VCaP (cell line): ENCODE results near the gene TAS2R10.

ENCODE experiments used
- H3K27ac ChIP-seq: fragments of 450-650 bp; 2 replicates; pipeline ENCODE4 v1.5.1; 2017
- CTCF ChIP-seq: fragments of 450-650 bp; conservative IDR thresholded peaks from 2 replicates; pipeline ENCODE4 v1.5.1; 2017; ENCODE audit warnings: mild to moderate bottlenecking, moderate library complexity

TAS2R10 gene

GRCh38 chr12:10851243-10851858 is 25.2 kb upstream of the TAS2R10 start:
- TF ChIP-seq CTCF: no peak
- no peak overlapping the region for H3K27ac ChIP-seq

GRCh38 chr12:10849425-10849878 is 23.3 kb upstream of the TAS2R10 start, which contains the start of gene PRR4:
TSS of gene PRR4 (minus strand) at chr12:10849475. CDS start at chr12:10849437, 38 bp downstream.
- TF ChIP-seq CTCF: no peak
- no peak within 1 kb of the TSS for H3K27ac ChIP-seq

- no peak overlapping the region for H3K27ac ChIP-seq
- TF ChIP-seq CTCF: no peak
These were observed 21.6 kb upstream of the TAS2R10 start for GRCh38 chr12:10847744-10848143.

- no peak for TF ChIP-seq CTCF
- no peak overlapping the region for H3K27ac ChIP-seq
These were observed 16.7 kb upstream of the TAS2R10 start for GRCh38 chr12:10842862-10843261.

GRCh38 chr12:10838461-10838860 is 12.3 kb upstream of the TAS2R10 start:
- TF ChIP-seq CTCF: no peak
- H3K27ac ChIP-seq: no peak overlapping the region

GRCh38 chr12:10829994-10830393 is 3.8 kb upstream of the TAS2R10 start:
- no peak for TF ChIP-seq CTCF

GRCh38 chr12:10824957-10825356 is 1.2 kb downstream of the TAS2R10 start:
- no peak for TF ChIP-seq CTCF
- no peak overlapping the region for H3K27ac ChIP-seq

More at GRCh38 chr12:10829994-10830393, 3.8 kb upstream of the TAS2R10 start:
- no peak overlapping the region for H3K27ac ChIP-seq
